Gastroesophageal sphincter (tissue), 3 donors: ENCODE measurements around the gene CFTR.

Experiments used
- CTCF ChIP-seq, 4 experiments: fragments of 200-600 bp in 2 of 4; fragments of 450-650 bp in 2 of 4; sonication (generic) in 1 of 4; IDR thresholded peaks; one replicate each; pipeline ENCODE4 v1.5.1; 2017 to 2019; ENCODE audit warnings: antibody characterized with exemption in 4 of 4, mild to moderate bottlenecking in 2 of 4, moderate library complexity in 2 of 4
- POLR2AphosphoS5 ChIP-seq: sonication (generic); formaldehyde crosslinking; IDR thresholded peaks from one replicate; pipeline ENCODE4 v1.6.1; 2017; ENCODE audit warnings: antibody characterized with exemption

- TF ChIP-seq POLR2AphosphoS5 (no peak), CTCF (IDR thresholded peaks at IDR 0.05) (no peak)
Observed at GRCh38 chr7:117489430-117489829, 9.6 kb downstream of the CFTR start.
